PFSK-1 (cell line): ENCODE results near the gene STYK1.

Experiments used
- FOXP2 ChIP-seq: optimal IDR thresholded peaks from 2 replicates; pipeline ENCODE3; 2011; ENCODE audit warnings: borderline replicate concordance, control low read depth, inconsistent platforms; ENCODE audit not compliant: insufficient read depth; ENCODE audit errors: extremely low read length, extremely low read depth
- POLR2AphosphoS5 ChIP-seq: IDR thresholded peaks from 2 replicates; pipeline ENCODE4 v1.6.1; 2012; ENCODE audit warnings: low read depth, mild to moderate bottlenecking, control low read depth, low read length, moderate library complexity
- SIN3A ChIP-seq: IDR thresholded peaks from 2 replicates; pipeline ENCODE4 v1.6.1; 2012; ENCODE audit warnings: mild to moderate bottlenecking, low read length, moderate library complexity, borderline replicate concordance; ENCODE audit not compliant: insufficient read depth
- TAF1 ChIP-seq: IDR thresholded peaks from 2 replicates; pipeline ENCODE4 v1.6.1; 2012; ENCODE audit warnings: low read length, control low read depth, borderline replicate concordance; ENCODE audit not compliant: insufficient read depth
- TF ChIP-seq, protein P1 (sequence below), 2 experiments: IDR thresholded peaks; 2 replicates each; pipeline versions ENCODE4 v1.6.1 to v1.8.0; 2011 to 2012; ENCODE audit warnings: low read depth in 2 of 2, low read length in 2 of 2, control low read depth in 1 of 2, inconsistent platforms in 1 of 2, mild to moderate bottlenecking in 1 of 2, moderate library complexity in 1 of 2; ENCODE audit not compliant: insufficient read depth in 1 of 2

Gene STYK1

DNA sequence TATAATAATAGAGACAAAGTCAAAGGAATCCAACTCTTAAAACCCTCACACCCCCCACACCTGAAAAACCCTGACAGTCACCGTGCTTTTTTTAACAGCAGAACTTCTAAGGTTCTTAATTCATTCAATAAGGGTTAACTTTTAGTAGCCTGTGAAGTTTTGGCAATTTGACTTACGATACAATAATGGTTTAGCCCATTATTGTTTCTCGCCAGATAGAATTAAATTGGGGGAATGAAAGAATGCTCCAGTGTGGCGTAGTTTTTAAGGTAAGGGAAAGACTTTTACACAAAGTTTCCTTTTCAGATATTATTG lies 59.8 kb downstream of the STYK1 start:
- TF ChIP-seq POLR2AphosphoS5, result no peak
- TF ChIP-seq SIN3A, result no peak
- no peak for TF ChIP-seq FOXP2
- no peak for TF ChIP-seq TAF1
- TF ChIP-seq, protein P1, sequence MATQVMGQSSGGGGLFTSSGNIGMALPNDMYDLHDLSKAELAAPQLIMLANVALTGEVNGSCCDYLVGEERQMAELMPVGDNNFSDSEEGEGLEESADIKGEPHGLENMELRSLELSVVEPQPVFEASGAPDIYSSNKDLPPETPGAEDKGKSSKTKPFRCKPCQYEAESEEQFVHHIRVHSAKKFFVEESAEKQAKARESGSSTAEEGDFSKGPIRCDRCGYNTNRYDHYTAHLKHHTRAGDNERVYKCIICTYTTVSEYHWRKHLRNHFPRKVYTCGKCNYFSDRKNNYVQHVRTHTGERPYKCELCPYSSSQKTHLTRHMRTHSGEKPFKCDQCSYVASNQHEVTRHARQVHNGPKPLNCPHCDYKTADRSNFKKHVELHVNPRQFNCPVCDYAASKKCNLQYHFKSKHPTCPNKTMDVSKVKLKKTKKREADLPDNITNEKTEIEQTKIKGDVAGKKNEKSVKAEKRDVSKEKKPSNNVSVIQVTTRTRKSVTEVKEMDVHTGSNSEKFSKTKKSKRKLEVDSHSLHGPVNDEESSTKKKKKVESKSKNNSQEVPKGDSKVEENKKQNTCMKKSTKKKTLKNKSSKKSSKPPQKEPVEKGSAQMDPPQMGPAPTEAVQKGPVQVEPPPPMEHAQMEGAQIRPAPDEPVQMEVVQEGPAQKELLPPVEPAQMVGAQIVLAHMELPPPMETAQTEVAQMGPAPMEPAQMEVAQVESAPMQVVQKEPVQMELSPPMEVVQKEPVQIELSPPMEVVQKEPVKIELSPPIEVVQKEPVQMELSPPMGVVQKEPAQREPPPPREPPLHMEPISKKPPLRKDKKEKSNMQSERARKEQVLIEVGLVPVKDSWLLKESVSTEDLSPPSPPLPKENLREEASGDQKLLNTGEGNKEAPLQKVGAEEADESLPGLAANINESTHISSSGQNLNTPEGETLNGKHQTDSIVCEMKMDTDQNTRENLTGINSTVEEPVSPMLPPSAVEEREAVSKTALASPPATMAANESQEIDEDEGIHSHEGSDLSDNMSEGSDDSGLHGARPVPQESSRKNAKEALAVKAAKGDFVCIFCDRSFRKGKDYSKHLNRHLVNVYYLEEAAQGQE (IDR thresholded peaks at IDR 0.05; ENCODE audit: insufficient read depth in 1 of 2, low read depth in 2 of 2, low read length in 2 of 2), result no peak

GRCh38 chr12:10613349-10614055 lies 60.4 kb downstream of the STYK1 start, which contains the start of gene MAGOHB:
MAGOHB (minus strand) TSS chr12:10613609; CDS start chr12:10613532, 77 bp downstream.
- TF ChIP-seq POLR2AphosphoS5 (peak; percentile 84; the same call in 1 of the 2 replicates), TAF1 (peak; percentile 86; the same call in 1 of the 2 replicates), FOXP2 (no peak), SIN3A (peak; percentile 74; the same call in 1 of the 2 replicates)
- TF ChIP-seq, protein P1 (IDR thresholded peaks at IDR 0.05; ENCODE audit: insufficient read depth in 1 of 2, low read depth in 2 of 2, low read length in 2 of 2), result 0 out of 4 replicates have a peak, but pooled peaks of 1 of the 2 experiments have one; percentile 40

GRCh38 chr12:10612984-10613348 lies 60.9 kb downstream of the STYK1 start:
- TF ChIP-seq SIN3A (no peak), POLR2AphosphoS5 (no peak), TAF1 (no peak), FOXP2 (no peak)
- TF ChIP-seq, protein P1 (IDR thresholded peaks at IDR 0.05; ENCODE audit: insufficient read depth in 1 of 2, low read depth in 2 of 2, low read length in 2 of 2), result no peak

DNA sequence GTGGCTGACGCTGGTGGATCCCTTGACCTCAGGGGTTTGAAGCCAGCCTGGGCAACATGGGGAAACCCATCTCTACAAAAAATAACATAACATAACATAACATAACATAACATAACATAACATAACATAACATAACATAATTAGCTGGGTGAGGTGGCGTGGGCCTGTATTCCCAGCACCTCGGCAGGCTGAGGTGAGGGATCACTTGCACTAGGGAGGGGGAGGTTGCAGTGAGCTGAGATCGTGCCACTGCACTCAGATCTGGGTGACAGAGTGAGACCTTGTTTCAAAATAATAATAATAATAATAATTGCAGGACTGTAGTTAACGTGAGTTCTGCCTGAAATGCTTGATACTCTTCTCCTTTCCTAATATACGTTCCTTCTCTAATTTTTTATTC lies 61.7 kb downstream of the STYK1 start:
- TF ChIP-seq, protein P1 (IDR thresholded peaks at IDR 0.05; ENCODE audit: insufficient read depth in 1 of 2, low read depth in 2 of 2, low read length in 2 of 2), result no peak

GRCh38 chr12:10610188-10610587 lies 63.7 kb downstream of the STYK1 start:
- no peak for TF ChIP-seq POLR2AphosphoS5
- no peak for TF ChIP-seq TAF1
- TF ChIP-seq, protein P1 (IDR thresholded peaks at IDR 0.05; ENCODE audit: insufficient read depth in 1 of 2, low read depth in 2 of 2, low read length in 2 of 2), result no peak
- no peak for TF ChIP-seq SIN3A
- TF ChIP-seq FOXP2, result no peak
